Brain pericyte (primary cell): Measurements from ENCODE around the gene NUP62.

Source experiments
- DNase-seq: peaks from one replicate; pipeline ENCODE4 v3.0.0-alpha.2; 2012; ENCODE audit warnings: low read depth, low spot score

The NUP62 gene

DNA sequence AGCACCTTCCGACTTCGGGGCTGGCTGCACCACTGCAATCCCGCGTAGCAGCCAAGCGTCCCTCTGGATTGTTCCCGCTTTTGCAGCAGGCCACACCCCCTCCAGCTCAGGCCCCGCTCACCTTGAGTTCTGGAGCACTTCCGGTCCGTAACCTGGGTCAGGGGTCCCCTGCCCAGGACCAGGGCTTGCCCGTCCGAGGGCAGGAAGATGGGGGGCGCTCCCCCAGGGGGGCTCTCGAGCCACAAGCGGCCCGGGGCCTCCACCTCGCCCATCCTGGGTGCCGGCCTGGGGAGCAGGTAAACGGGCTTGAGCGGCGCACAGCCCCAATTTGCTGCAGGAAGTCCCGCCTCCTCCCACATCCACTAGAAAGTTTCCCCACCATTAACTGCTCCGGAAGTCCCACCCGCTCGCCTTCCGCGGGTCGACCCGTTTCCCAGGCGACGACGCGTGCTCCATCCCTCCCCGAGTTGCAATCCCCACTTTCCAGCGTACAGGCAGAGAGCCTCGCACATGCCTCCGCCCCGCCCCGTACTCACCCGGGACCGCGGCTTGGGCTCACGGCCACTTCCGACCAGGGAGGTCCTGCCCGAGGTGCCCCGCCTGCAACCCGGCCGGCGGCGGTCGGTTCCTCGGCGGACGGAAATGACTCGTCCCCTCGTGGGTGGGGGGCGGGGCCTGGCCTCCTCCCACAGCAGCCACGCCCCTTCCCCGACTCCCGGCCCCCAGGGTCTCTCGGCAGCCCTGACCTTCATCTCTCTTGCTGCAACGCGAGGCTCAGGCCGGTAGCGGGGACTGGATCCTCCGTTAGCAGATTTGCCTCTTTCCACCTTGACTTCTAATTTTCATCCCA is 62.1 kb downstream of the NUP62 start, which contains the start of gene PNKP:
TSS of gene PNKP (minus strand) at position 644 of the 850 bp plus-strand sequence. CDS start at position 272, 372 bp downstream.
- peak; percentile 76 for DNase-seq

DNA sequence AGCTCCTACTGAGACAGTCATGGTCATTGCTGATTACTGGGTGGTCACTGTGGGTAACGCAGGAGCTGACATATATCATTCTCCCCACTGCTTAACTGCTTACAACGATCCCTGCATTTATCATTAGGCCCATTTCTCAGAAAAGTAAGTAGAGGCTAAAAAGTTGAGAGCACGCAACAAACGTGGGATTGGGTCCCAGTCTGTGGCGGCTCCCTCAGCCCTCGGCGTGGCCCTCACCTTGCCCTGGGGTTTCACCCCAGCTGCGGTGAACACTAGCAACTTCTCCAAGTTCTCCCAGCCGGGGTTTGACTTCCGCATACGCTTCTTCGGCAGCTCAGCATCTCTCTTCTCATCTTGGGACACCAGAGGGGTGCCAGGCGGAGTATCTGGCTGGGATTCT is 64.4 kb downstream of the NUP62 start:
- DNase-seq = no peak

DNA sequence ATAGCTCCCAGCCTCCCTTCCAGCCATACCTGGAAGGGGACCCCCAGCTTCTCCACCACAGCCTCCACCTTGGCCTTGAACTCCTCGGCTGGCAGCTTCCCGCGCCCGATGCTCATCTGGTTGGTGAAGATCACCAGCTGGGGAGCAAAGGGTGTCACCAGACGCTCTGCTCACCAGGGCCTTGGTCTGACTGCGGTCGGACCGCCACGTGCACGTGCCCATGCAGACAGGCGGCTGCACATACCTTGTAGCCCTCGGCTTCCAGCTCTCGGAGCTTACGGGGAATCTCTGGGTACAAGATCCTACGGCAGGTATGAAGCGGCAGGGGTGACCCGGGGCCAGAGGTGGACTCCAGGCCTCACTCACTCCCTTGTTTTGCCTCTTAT is 65.4 kb downstream of the NUP62 start:
- no peak for DNase-seq

DNA sequence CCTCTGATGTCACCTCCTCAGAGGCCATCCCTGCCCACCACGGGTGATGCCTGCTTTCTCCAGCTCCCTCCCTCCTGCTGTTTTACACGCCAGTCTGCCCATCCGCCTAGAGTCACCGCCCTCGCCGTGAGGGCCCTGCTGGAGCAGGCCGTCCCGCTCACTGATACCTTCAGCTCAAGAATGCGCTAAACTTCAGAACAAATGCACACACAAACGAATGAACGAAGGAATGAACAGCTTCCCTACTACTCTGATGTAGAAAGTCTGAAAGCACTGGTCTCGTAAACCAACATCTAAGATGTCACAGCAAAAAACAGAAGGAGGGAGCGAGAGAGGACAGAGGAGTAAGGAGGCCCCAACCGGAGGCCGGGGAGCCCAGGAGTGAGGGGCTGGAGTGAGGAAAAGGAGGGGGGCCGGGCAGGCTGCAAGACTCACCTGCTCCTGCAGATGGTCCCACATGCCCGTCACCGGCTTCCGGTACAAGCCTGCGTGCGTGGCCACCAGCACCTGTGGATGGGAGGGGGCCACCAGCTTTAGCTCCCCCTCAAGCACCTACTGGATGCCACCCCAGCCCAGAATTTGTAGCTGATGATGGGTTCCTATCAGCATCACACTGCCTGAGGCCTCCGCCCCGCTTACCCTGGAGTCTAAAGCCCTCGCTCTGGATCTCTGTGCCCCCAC is 65.9 kb downstream of the NUP62 start:
- DNase-seq = no peak

DNA sequence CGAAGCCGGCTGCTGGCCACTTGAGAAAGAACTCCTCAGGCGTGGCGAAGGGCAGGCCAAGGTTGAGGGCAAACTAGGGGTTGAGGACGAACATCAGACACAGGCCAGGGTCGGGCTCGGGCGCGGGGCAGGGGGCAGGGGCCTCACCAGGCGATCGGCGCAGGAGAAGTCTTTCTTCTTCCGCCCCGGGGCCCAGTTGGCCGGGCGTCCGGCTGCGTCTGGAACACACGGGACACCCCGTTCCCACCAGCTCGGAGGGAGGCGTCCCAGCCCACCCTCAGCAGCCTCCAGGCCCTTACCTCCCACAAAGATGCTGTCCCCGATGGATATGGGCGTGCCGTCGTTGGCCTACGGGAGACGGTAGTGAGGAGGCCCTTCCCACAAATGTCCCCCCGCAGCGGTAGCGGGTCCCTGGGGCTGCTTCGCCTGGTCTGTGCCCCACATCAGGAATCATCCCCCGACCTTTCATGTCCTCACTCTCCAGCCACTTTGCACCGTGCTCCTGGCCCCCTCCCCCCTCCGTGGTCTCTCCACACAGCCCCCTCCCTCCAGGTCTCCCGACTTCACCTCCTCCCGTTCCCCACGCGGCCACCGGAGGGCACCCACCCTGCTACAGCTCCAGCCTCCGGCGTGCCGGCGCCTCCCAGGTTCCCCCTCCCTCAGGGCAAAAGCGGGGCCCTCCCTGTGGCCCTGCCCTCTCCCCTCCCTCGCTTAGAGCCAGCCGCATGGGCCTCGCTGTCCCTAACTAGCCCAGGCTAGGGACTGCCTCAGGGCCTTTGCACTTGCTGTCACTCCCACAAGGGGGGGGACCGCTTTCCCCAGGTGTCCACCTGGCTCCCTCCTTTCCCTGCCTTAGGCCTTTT is 66.7 kb downstream of the NUP62 start:
- DNase-seq = no peak

DNA sequence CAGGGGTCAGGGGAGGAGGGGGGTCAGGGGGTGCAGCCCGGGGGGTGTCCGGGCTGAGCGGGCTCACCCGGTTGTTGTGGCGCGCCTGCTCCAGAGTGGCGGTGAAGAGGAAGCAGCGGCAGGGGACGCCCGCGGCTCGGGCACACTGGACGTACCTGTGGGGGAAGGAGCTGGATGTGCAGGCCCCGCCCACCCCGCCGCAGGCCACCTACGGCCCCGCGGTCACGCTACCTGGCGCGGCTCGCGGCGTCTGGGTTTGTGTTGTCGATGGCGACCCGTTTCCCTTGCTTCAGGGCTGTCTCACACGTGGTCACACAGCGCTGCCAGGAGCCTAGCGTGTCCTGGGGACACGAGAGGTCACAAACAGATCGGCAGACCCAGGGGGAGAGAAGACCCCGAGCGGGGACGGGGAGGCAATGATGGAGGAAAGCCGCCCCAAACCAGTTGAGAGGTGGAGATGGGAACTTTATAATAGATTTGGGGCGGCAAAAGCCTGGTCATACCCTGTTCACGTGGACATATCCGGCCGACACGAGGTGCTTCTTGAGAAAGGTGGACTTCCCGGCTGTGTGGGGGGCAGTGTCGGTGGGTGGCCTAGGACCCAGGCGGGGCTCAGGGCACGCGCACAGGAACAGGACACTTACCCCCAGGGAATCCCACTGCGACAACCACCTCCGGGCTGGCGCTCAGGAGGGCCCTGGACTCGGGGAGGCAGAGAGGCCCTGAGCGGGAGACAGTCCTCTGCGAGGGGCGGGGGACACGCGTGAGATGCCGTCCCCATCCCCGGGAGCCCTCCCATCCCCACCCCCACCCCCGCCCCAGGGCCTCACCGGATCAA is 67.5 kb downstream of the NUP62 start:
- no peak for DNase-seq

DNA sequence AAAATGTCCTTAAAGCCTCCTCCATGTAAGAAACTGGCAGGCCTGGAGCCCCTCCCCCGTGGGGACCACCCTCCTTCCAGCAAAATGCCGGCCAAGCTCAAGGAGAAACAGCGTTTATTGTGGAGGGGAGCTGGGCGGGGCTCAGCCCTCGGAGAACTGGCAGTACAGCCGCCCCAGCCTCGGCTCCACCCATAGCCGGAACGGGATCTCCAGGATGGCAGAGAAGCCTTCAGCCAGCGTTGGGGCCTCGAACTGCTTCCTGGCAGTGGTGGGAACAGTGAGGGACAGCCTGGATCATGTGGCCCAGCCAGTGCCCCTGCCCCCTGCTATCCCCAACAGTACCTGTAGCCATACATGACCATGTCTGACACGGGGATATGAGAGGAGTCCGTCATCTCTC is 68.2 kb downstream of the NUP62 start:
- DNase-seq = no peak

DNA sequence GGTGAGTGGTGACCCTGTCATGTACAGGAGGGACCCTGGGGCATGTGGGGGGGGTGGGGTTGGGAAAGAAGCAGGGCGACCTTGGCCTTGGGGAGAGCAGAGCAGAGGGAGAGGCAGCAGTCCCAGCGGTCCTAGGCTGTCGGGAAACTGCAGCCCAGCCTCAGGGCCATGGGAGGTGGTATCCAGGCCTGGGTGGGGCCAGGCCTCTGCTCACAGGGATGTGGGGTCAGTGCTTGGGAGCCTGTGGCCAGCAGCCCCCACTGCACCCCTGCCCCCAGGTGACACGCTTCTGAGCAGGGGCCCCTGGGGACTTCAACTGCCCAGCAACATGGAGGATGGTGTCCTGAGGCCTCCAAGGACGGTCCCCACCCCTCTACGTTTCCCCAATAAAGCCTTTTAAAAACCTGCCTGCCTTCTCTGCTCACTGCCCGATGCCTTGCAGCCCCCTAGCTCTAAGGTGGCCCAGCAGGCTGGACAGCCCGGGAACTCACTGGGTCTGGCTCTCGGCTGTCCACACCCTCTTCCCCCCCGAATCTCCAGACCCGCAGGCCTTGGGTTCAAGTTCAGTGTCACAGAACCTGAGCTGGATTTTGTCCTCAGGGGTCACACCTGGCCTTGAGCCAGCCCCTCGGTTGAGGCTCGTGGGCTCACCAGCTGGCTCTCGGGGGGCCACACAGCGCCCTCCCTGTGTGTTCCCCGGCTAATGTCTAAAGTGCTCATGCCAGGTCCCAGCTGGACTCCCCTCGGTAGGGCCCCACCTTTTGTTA is 68.8 kb downstream of the NUP62 start:
- DNase-seq = no peak

DNA sequence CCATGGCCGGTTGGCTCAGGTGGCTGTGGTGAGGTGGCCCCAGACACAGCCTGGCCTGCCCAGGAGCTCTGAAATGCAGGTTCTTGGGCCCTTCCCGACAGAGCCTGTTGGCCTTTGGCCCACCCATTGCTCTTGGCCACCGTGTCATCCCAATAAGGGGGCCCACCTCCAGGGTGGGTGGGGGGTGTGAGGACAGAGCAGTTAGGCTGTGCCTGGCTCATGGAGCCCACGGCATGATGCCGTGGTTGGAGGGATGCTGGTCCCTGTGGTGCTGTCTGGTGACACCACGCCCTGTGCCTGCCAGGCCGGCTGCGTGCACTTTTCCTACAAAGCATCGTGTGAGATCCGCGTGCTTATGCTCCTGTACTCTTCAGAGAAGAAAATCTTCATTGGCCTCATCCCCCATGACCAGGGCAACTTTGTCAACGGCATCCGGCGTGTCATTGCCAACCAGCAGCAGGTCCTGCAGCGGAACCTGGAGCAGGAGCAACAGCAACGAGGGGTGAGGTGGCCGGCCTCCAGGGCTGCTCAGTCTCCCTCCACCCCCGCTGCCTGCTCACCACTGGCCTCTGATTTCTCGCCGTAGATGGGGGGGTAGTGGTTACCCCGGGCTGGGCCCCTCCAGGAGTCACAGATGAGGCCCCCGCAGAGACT is 69.5 kb downstream of the NUP62 start:
- DNase-seq = no peak

DNA sequence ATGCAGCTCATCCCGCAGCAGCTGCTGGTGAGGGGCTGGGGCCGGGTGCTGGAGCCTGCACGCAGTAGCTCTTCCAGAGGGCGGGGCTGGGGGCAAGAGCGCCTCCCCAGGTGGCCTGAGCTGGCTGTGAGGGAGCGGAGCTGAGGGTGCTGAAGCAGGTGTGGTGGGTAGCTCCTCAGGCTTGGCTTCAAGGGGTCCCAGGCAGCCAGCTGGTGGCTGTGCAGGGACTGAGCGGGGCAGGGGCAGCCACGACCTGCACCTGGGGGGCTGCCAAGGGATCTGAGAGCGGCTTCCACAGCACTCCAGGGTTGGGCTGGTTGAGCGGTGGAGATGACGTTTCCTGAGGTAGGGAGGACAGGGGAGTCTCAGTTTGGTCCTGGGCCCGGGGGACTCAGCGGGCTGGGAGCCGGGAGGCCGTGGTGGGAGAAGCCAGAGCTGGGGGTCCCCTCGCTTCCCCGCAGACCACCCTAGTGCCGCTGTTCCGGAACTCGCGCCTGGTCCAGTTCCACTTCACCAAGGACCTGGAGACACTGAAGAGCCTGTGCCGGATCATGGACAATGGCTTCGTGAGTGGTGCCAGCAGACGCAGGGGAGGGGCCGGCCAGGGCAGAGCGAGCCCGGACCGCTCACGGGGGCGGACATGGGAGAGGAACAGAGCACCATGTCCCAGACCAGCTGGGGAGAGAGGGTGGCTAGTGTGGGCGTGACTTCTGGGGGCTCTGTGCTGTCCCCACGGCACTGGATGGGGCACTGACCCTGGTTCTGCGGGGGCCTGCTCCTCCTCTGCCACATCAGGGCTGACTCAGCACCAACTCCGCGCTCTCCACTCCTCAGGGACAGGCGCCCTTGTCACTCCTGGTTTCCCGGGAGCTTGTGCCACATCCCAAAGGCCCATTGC is 71.0 kb downstream of the NUP62 start:
- DNase-seq = no peak

DNA sequence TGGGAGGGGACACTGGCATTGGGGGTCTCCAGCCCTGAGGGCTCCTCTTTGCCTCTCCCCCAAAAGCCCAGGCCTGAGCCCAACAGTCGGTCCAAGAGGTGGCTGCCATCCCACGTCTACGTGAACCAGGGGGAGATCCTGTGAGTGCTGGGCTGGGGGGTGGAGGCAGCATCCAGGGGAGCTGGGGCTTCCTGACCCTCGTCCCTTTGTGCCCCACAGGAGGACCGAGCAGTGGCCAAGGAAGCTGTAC is 71.5 kb downstream of the NUP62 start:
- DNase-seq = no peak

DNA sequence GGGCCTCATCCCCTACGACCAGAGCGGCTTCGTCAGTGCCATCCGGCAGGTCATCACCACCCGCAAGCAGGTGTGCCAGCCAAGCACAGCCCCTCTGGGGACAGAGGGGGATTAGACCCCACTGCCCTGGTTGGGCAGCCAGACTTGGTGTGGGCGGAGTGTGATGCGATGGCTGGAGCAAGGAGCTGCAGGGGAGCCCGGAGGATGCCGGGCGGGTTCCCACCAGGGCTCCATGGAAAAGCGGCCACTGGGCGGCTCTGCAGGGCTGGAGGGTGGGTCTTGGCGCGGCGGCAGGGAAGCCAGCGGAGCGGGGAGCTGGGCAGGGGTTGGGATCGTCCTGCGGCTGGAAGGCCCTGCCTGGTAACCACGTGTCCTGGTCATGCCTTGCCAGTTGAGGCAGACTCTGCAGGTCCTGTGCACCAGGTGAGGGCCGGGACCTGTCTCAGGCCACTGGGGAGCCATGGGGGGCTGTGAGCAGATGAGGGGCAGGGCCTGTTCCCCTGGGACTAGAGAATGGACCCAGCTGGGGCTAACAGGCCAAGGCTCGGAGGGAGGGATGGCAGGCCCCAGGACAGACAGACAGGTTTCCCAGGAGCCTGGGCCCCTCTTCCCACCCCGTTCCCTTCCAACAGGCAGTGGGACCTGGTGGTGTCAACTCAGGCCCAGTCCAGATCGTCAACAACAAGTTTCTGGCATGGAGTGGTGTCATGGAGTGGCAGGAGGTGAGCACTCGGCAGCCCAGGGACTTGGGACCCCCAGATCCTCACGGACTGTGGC is 72.1 kb downstream of the NUP62 start:
- no peak for DNase-seq
